Left ventricle myocardium inferior (tissue), 1 donor: Measurements from ENCODE around the gene AGBL4. TPM values are rescaled to one million over a fixed set of nuclear protein-coding genes. Genes with fewer than 3 reads are reported as not detected.

Experiments used
- DNase-seq: peaks from one replicate; pipeline ENCODE4 v3.0.0-alpha.2; 2020
- H3K27ac ChIP-seq: fragments of 200-600 bp; replicated peaks from 2 replicates; pipeline ENCODE4 v1.8.0; 2021
- H3K27me3 ChIP-seq: fragments of 200-600 bp; 2 replicates; pipeline ENCODE4 v1.8.0; 2021; ENCODE audit warnings: low read depth
- H3K36me3 ChIP-seq: fragments of 200-600 bp; 2 replicates; pipeline ENCODE4 v1.8.0; 2021
- H3K4me1 ChIP-seq: fragments of 200-600 bp; 2 replicates; pipeline ENCODE4 v1.8.0; 2021
- H3K4me3 ChIP-seq: fragments of 200-600 bp; 2 replicates; pipeline ENCODE4 v1.8.0; 2021; ENCODE audit warnings: mild to moderate bottlenecking, moderate library complexity
- H3K9me3 ChIP-seq: fragments of 200-600 bp; replicated peaks from 2 replicates; pipeline ENCODE4 v1.8.0; 2021
- intact Hi-C: fragments of 100-400 bp; cut with micrococcal nuclease; formaldehyde crosslinking; loops from one replicate; pipeline ENCODE4 v1.11.0; 2022
- total RNA-seq: library from RNA; stranded (reverse); fragmentation: NEBNext Ultra II Directional; extraction: Animal tissue kit (Norgen Biotek cat#: 25700); gene quantifications from one replicate; pipeline ENCODE4 v1.2.1, GENCODE V29; 2021
- TF ChIP-seq, protein P1 (sequence below): fragments of 200-600 bp; IDR thresholded peaks from 2 replicates; pipeline ENCODE4 v1.8.0; 2021; ENCODE audit warnings: antibody characterized with exemption, mild to moderate bottlenecking, borderline replicate concordance
- donor health status: DM: no; HTN: yes; CAD: no; lungs with severe emphysema.

The AGBL4 gene
- total RNA-seq, 1 donor from 2014 or later, result 0.38 TPM

DNA sequence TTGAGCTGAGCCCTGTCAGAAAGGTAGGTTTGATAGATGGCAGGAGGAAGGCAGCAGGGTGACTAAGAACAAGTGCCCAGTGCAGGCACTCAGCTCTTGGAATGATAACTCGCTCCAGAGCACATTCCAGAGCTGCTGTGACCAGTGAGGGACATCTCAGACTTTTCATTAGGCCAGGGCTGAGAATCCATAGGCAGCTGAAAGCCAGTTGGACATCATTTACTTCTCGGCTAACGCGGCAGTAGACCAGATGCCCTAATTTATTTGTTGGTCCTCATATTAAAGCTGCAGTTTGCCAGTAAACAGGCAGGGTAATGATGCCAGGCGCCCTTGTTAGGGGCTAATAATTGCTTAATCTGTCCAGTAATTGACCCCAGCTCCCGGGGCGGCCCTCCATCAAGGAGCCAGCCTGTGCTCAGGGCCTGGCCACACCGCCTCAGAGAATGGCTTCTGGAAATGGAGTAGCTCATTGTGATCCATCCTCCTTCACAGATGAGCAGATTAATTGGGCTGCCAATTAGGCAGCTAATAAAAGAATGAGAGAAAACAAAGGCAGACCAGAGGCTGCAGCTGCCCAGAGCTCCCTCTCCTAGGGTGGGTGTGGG, 1369.0 kb downstream of the AGBL4 start:
- TF ChIP-seq, protein P1, sequence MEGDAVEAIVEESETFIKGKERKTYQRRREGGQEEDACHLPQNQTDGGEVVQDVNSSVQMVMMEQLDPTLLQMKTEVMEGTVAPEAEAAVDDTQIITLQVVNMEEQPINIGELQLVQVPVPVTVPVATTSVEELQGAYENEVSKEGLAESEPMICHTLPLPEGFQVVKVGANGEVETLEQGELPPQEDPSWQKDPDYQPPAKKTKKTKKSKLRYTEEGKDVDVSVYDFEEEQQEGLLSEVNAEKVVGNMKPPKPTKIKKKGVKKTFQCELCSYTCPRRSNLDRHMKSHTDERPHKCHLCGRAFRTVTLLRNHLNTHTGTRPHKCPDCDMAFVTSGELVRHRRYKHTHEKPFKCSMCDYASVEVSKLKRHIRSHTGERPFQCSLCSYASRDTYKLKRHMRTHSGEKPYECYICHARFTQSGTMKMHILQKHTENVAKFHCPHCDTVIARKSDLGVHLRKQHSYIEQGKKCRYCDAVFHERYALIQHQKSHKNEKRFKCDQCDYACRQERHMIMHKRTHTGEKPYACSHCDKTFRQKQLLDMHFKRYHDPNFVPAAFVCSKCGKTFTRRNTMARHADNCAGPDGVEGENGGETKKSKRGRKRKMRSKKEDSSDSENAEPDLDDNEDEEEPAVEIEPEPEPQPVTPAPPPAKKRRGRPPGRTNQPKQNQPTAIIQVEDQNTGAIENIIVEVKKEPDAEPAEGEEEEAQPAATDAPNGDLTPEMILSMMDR, result no peak
- Histone ChIP-seq H3K27me3 (peaks cover 43% of the 10 kb centered on the region), H3K36me3 (no peaks in the 10 kb centered on the region), H3K4me1 (peaks cover 4% of the 10 kb centered on the region), H3K4me3 (no peak overlapping the region), H3K27ac (no peak overlapping the region), H3K9me3 (no peaks in the 10 kb centered on the region)
- no peak for DNase-seq
- intact Hi-C loops, result no loop called here

DNA sequence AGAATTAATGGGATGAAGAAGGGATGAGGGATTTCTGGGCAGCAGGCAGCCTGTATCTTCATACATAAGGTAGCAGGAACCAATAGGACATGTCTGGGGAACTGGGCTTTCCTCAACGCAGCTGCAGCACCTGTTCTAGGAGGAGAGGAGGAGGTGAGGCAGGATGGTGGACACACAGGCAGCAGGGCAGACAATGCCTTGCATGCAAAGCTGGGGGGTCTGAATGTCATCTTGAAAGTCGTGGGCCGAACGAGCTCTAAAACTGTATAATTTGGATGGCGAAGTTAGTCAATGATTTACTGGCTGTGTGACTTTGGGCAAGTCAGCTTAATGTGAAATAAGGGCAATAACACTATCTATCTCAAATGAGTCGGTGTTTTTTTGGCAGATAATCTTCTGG, 1371.4 kb downstream of the AGBL4 start:
- Histone ChIP-seq H3K27ac (no peak overlapping the region), H3K36me3 (no peaks in the 10 kb centered on the region), H3K4me1 (peaks cover 4% of the 10 kb centered on the region), H3K9me3 (no peaks in the 10 kb centered on the region), H3K27me3 (peaks cover 41% of the 10 kb centered on the region), H3K4me3 (no peak overlapping the region)
- intact Hi-C loops, result no loop called here
- DNase-seq, result no peak
- TF ChIP-seq, protein P1, result no peak

GRCh38 chr1:48649880-48650279, 1373.9 kb downstream of the AGBL4 start:
- DNase-seq, result no peak
- intact Hi-C loops, result no loop called here
- H3K27ac ChIP-seq, result no peak overlapping the region

DNA sequence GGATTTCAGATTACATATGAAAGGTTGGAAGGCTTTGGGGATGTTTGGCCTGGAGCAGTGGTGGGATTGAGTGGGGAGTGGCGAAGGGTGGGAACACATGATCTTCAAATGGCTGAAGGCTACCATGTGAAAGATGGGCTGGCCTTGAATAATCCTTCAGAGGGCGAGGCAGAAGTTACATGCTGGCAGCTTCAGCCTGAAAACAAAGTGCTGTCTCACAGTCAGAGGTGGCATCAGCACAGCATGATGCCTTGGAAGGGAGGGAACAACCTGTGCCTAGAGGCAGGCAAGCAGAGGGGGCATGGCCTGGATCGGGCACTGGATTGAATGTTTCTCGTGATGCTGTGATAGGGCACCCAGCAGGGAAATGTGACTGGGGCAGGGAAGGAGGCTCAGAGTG, 1377.9 kb downstream of the AGBL4 start:
- H3K36me3 ChIP-seq, result no peaks in the 10 kb centered on the region
- no peak overlapping the region for H3K4me3 ChIP-seq
- TF ChIP-seq, protein P1, result no peak
- H3K27me3 ChIP-seq, result peaks cover 69% of the 10 kb centered on the region
- no peaks in the 10 kb centered on the region for H3K9me3 ChIP-seq
- no peaks in the 10 kb centered on the region for H3K4me1 ChIP-seq
- intact Hi-C loops, result no loop called here
- DNase-seq, result no peak
- H3K27ac ChIP-seq, result no peak overlapping the region

More at GRCh38 chr1:48649880-48650279, 1373.9 kb downstream of the AGBL4 start:
- peaks cover 3% of the 10 kb centered on the region for H3K4me1 ChIP-seq
- no peaks in the 10 kb centered on the region for H3K36me3 ChIP-seq
- H3K4me3 ChIP-seq, result no peak overlapping the region
- H3K27me3 ChIP-seq, result peaks cover 45% of the 10 kb centered on the region
- TF ChIP-seq, protein P1, result no peak
- no peaks in the 10 kb centered on the region for H3K9me3 ChIP-seq

DNA sequence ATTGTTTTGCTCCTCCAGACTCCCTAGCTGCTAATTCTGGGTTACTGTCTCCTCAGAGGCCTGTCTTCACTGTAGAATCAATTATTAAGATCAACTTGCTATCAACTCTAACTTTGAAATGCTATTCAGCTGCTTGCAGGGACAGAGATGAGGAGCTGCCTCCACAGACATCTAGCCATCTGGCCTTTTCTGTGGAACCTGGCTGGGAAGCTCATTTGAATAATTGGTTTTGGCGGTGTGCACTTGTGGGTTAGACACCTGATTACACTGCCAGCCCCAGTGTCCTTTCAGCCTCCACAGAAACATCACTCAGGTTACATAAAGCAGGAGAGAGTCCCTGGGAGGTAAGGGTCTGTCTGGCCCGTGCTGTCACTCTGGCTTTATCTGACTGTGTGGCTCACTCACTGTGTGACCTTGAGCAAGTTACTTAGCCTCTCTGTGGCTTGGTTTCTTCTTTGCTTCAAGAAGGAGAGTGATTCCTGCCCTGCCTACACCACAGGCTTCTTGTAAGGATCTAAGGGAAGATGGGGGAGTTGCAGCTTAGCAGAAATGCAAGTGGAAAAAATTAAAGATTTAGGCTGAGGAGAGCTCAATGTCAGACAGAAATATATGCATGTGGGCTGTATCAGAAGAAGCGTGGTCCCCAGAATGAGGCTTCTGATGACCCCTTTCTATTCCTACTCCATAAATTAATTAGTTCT, 1378.7 kb downstream of the AGBL4 start:
- no peaks in the 10 kb centered on the region for H3K36me3 ChIP-seq
- TF ChIP-seq, protein P1, result no peak

More for the DNA sequence above, 1378.7 kb downstream of the AGBL4 start:
- H3K27me3 ChIP-seq, result peaks cover 68% of the 10 kb centered on the region
- H3K27ac ChIP-seq, result no peak overlapping the region
- H3K9me3 ChIP-seq, result no peaks in the 10 kb centered on the region
- no peak for DNase-seq
- H3K4me3 ChIP-seq, result no peak overlapping the region
- no peaks in the 10 kb centered on the region for H3K4me1 ChIP-seq
- intact Hi-C loops, result no loop called here
